VCaP (cell line): ENCODE measurements around the gene CA12.

Source experiments
- H3K27ac ChIP-seq: fragments of 450-650 bp; 2 replicates; pipeline ENCODE4 v1.5.1; 2017
- CTCF ChIP-seq: fragments of 450-650 bp; conservative IDR thresholded peaks from 2 replicates; pipeline ENCODE4 v1.5.1; 2017; ENCODE audit warnings: mild to moderate bottlenecking, moderate library complexity

The CA12 gene

DNA sequence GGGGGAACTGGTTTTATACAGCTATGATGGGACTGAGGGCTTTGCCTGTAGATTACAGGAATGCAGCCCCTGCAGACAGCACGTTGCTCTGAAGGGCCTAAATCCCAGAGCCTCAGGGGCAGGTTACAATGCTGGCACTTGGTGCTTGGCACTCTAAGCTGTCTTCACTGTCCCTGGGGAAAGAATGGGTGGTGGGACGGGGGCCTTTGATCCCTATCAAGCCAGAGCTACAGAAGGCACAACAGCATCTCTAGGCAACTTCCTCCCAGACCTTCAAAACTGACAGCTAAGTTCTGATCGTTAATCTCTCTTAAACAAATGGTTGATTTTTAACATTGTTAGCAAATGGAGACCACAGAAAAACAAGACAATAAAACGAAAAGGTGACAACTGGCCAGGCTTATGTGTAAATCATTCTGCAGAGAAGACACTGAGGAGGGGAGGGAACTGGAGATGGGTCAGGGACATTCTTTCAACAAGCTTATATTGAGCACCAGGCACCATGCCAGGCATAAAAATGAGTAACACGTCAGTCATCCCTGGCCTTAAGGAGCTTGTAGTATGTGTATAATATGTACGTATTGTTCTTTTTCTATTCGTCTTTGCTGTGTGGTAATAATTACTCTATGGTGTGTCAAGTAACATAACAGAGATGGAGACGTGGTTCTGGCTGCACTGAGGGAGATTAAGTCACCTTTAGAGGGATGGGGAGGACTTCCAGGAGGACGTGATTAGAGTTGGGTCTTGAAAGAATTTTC, 49.1 kb downstream of the CA12 start:
- no peak for TF ChIP-seq CTCF
- H3K27ac ChIP-seq: peak overlapping the region; percentile 38

DNA sequence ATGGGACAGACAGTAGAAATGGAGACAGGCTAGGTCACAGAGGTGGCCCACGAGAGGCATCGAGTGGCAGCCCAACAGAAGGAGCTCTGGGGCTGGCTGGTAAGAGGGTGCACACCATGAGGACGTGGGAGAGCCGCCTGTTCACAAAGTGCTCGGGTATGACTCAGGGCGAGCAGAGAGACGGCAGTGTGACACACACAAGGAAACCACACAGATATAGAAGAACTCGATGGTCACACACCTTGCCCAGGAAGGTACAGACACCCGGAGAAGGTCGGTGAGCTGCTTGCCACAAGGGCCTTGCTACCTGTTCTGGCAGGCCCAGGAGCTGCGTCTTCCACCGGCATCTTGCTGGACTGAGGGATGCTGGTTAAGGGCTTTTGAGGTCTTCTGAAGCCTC, 50.2 kb downstream of the CA12 start:
- no peak for TF ChIP-seq CTCF
- H3K27ac ChIP-seq: peak overlapping the region; percentile 38

DNA sequence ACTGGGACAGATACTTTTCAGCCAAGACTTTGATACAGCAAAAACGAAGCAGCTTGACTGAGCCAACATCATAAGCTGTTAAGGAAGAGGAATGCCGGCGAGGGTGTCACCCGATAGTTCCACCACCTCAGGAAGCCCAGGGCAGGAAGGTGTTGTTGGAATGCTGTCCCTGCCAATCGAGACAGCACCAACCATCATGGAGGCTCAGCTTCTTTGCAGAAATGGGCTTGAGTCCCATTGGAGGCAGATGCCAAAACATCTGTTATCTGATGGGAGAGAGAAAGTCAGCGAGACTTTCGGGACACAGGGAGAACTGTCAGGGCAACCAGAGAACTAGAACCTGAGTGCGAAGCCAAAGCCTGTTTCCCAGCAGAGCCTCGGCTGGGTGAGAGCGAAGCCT, 50.7 kb downstream of the CA12 start:
- TF ChIP-seq CTCF: no peak
- H3K27ac ChIP-seq: no peak overlapping the region

GRCh38 chr15:63329567-63330350, 51.9 kb downstream of the CA12 start:
- no peak for TF ChIP-seq CTCF

DNA sequence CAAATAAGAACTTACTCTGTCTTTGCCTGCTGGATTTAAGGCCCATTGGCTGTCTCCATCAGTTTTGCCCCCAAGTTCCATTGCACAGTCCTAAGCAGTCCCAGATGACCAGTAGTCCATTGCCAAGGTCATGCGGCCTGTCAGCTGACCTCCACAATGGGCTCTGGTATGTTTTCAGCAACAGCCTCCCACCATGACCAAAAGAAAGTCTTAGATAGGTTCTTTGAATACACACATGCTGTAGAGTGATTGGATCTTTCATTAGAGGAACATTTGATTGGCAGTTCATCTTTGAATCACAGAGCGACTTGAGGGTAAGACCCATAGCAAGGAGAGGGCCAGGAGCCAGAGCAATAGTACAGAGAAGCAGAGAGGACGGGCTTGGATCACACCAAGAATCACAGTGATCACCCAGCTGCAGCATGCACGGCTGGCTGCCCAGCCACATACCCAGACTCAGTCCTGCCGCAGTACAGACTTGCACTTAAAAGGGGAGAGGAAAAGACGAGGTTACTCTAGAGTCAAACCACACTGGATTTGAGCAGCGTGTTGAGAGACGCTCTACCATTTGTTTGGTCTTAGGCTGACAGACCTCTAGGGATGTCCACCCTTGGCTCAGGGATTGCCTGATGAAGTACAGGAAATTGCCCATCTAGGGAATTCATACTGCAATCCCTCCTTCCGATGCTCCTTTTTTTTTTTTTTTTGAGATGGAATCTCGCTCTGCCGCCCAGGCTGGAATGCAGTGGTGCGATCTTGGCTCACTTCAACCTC, 53.8 kb downstream of the CA12 start:
- H3K27ac ChIP-seq: no peak overlapping the region
- no peak for TF ChIP-seq CTCF

More at GRCh38 chr15:63329567-63330350, 51.9 kb downstream of the CA12 start:
- H3K27ac ChIP-seq: no peak overlapping the region

GRCh38 chr15:63324770-63325169, 56.9 kb downstream of the CA12 start:
- TF ChIP-seq CTCF: no peak
- H3K27ac ChIP-seq: no peak overlapping the region
